PC-3 (cell line): ENCODE measurements around the gene MAP2.

ENCODE experiments used
- CTCF ChIP-seq: fragments of 300-600 bp; sonication (generic); conservative IDR thresholded peaks from 2 replicates; pipeline ENCODE4 v1.5.1; 2017; ENCODE audit warnings: antibody characterized with exemption, low read depth, mild to moderate bottlenecking, low read length
- EZH2phosphoT487 ChIP-seq: fragments of 300-600 bp; sonication (generic); IDR thresholded peaks from 2 replicates; pipeline ENCODE4 v1.6.1; 2018; ENCODE audit warnings: mild to moderate bottlenecking, antibody characterized with exemption, low read length, borderline replicate concordance

GRCh38 chr2:209584915-209585314, 161.1 kb downstream of the MAP2 start:
- TF ChIP-seq CTCF = no peak
- no peak for TF ChIP-seq EZH2phosphoT487
